GM21526 (cell line): ENCODE data around the gene SOS1.
"Not testable (repeated sequence)": the region's sequence is repeated elsewhere in the genome, so short reads cannot be mapped to it uniquely, and the experiment has no call there.

ENCODE experiments used
- ATAC-seq: cut with Tn5 transposase; IDR thresholded peaks from one replicate; pipeline ENCODE4 v1.9.1; 2021; ENCODE audit warnings: moderate library complexity; ENCODE audit not compliant: unreplicated experiment, low FRiP score

The SOS1 gene

GRCh38 chr2:39120771-39121522, at the start of gene SOS1:
Gene SOS1 (minus strand): TSS chr2:39121051. CDS start chr2:39120422, 629 bp downstream.
- peak; percentile 52 for ATAC-seq

DNA sequence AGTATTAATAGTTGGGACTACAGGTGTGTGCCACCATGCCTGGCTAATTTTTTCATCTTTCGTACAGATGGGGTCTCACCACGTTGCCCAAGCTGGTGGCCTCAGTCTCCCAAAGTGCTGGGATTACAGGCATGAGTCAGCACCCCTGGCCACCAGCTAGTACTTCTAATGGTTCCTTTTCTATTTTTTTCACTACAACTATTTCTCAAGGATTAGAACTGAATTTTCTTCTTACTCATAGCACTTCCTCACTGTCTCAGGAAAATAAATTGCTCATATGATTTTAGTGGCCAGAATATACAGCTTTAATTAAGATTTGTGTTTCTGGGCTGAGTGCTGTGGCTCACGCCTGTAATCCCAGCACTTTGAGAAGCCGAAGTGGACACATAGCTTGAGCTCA, 43.2 kb upstream of the SOS1 start:
- no peak for ATAC-seq

DNA sequence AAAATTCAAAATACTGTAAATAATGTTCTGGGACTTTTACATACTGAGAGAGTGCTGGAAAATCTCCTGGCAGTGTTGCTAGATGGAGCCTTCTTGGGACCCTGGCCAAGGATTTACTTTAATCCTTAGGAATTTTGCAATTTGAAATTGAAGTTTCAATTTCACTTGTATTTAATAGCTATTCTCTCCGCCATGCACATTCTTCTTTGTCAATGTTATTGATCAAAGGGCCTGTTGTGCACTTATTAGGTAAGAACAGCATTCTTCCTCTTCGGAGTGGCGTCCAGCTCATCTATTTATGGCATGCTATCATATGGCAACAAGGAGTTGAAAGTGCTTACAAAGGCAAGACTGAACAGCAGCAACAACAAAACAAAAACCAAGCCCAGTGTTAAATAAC, 40.1 kb upstream of the SOS1 start:
- ATAC-seq, result no peak

GRCh38 chr2:39159283-39159682, 38.4 kb upstream of the SOS1 start:
- ATAC-seq, result no peak

DNA sequence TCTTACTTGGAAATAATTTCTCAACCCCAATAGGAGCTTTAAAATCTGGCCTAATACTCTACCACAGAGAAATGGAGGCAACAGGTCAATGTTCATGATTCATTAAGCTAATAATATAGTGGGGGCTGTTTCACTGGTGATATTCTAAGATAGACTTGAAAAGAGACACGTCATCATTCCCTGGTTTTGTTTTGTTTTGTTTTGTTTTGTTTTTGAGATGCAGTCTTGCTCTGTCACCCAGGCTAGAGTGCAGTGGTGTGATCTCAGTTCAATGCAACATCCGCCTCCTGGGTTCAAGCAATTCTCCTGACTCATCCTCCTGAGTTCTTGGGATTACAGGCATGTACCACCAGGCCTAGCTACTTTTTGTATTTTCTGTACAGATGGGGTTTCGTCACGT, 37.5 kb upstream of the SOS1 start:
- ATAC-seq, result no peak

DNA sequence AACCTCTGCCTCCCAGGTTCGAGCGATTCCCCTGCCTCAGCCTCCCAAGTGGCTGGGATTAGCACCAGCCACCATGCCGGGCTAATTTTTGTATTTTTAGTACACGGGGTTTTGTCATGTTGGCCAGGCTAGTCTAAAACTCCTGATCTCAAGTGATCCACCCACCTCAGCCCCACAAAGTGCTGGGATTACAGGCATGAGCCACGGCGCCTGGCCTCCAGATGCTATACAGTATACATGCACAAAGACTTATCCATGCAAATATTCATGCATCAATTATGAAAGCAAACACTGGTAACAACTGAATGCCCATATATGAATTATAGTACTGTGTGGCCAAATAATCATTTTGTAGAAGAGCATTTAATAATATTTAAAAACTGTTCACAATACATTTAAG, 36.0 kb upstream of the SOS1 start:
- ATAC-seq, result no peak

GRCh38 chr2:39156107-39156506, 35.3 kb upstream of the SOS1 start:
- ATAC-seq, result no peak

- not testable (repeated sequence) for ATAC-seq
Measured at GRCh38 chr2:39155573-39155972, 34.7 kb upstream of the SOS1 start.

GRCh38 chr2:39154944-39155343, 34.1 kb upstream of the SOS1 start:
- no peak for ATAC-seq

DNA sequence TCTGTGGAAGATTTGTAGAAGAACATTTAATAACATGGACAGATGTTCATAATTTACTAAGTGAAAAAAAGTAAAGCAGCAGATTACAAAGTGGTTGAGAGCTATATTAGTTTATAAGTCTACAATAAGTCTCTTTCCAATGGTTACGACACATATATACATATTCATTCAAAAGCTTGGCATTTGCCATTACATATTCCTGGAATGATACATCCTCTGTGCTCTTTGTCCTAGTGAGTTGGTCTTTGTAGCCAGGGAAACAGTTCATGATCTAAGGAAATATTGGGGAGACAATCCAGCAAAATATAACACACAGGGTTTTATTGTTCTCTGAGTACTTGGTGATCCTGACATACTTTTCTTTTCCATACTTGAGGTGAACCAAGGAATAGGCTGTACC, 32.5 kb upstream of the SOS1 start:
- ATAC-seq, result no peak

- no peak for ATAC-seq
Measured at GRCh38 chr2:39152504-39152903, 31.7 kb upstream of the SOS1 start.

GRCh38 chr2:39150890-39151497, 30.1 kb upstream of the SOS1 start:
- ATAC-seq, result no peak

DNA sequence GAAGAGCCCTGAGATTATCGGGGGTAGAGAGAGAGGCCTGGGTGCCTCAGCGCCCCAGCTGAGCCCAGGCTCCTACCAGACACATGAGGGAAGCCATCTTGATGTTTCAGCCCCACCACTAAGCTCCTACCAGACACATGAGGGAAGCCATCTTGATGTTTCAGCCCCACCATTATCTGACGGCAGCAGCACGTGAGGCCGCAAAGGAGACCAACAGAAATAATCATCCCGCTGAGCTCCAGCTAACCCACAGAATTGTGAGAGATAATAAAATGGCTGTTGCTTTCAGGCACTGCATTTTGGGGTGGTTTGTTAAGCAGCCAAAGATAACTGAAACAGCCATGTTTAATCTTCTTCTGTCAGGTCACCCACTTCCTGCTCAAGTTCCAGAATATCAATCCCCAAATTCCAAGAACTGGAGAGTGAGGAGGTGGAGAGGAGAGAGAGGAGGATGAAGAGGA, 29.3 kb upstream of the SOS1 start:
- ATAC-seq, result no peak

- no peak for ATAC-seq
Measured at GRCh38 chr2:39146630-39147029, 25.8 kb upstream of the SOS1 start.

GRCh38 chr2:39145906-39146421, 25.1 kb upstream of the SOS1 start:
- no peak for ATAC-seq

- no peak for ATAC-seq
Measured at GRCh38 chr2:39144416-39144815, 23.6 kb upstream of the SOS1 start.

- ATAC-seq, result no peak
Measured at GRCh38 chr2:39142904-39143605, 22.2 kb upstream of the SOS1 start.

GRCh38 chr2:39141334-39142271, 20.8 kb upstream of the SOS1 start:
- ATAC-seq, result peak; percentile 50

GRCh38 chr2:39140948-39141333, 20.1 kb upstream of the SOS1 start:
- ATAC-seq, result not testable (repeated sequence)

DNA sequence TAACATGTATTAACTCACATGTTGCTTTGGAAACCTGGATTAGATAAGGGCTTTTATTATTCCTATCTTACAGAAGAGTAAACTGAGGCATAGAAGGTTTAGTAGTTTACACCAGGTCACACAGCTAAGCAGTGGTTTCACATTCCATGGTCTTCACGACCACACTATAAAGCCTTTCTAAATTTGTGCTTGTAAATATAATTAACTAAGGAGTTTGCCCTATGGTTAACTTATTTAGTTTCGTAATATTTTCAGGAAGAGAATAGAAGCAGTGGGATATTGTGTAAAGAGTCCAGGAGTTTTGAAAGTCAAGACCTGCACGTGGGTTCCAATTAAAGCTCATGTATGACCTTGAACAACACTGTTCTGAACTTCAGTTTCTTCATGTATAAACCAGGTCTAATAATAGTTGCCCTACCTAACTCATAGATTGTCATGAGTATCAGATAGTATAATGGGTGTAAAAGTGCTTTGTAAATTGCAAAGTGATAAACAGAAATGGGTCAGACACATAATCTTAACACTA, 19.5 kb upstream of the SOS1 start:
- ATAC-seq, result no peak
